Naive thymus-derived CD4-positive, alpha-beta T cell (primary cell): ENCODE results near the gene NUMB. TPM values are rescaled to one million over a fixed set of nuclear protein-coding genes. Genes with fewer than 3 reads are reported as not detected.

Experiments used
- ATAC-seq: fragments of 150-1000 bp; cut with Tn5 transposase; 2 replicates; pipeline ENCODE4 v1.10.0; 2021; ENCODE audit warnings: mild to moderate bottlenecking, moderate library complexity
- CTCF ChIA-PET: fragments of 350-600 bp; sonication (Branson Sonifier 250); formaldehyde crosslinking; loops from one replicate; lab custom pipeline; 2021; ENCODE audit warnings: antibody characterized with exemption; lab: Charles Lee
- POLR2A ChIA-PET: fragments of 350-600 bp; sonication (Branson Sonifier 250); formaldehyde crosslinking; loops from one replicate; lab custom pipeline; 2021; ENCODE audit warnings: antibody characterized with exemption, inconsistent platforms; lab: Charles Lee
- DNase-seq, 9 donors: peaks; one replicate each; pipeline versions ENCODE4 v3.0.0 to v3.0.0-alpha.2; 2020 to 2022; ENCODE audit warnings: mixed read lengths in 1 of 9
- H3K27ac ChIP-seq: one replicate; pipeline ENCODE4 v1.7.0; 2013; ENCODE audit warnings: mild to moderate bottlenecking, low read depth, low read length, moderate library complexity
- H3K27me3 ChIP-seq, 2 donors: one replicate each; pipeline ENCODE4 v1.7.0; 2013; ENCODE audit warnings: low read length in 2 of 2, mild to moderate bottlenecking in 2 of 2, moderate library complexity in 2 of 2; ENCODE audit not compliant: control insufficient read depth in 2 of 2, insufficient read depth in 2 of 2
- H3K36me3 ChIP-seq, 3 experiments: 1 replicate in 2 of 3; 2 replicates in 1 of 3; pipeline ENCODE4 v1.7.0; 2013; ENCODE audit warnings: low read length in 3 of 3, mild to moderate bottlenecking in 3 of 3, moderate library complexity in 1 of 3; ENCODE audit not compliant: insufficient read depth in 3 of 3, control insufficient read depth in 2 of 3
- H3K4me1 ChIP-seq, 2 donors: one replicate each; pipeline ENCODE4 v1.7.0; 2013; ENCODE audit warnings: low read length in 2 of 2, mild to moderate bottlenecking in 2 of 2, moderate library complexity in 1 of 2; ENCODE audit not compliant: control insufficient read depth in 2 of 2, insufficient read depth in 2 of 2
- H3K4me3 ChIP-seq: 2 replicates; pipeline ENCODE4 v1.7.0; 2013; ENCODE audit warnings: mild to moderate bottlenecking, low read length
- H3K9me3 ChIP-seq, 3 experiments: 1 replicate in 2 of 3; 2 replicates in 1 of 3; pipeline ENCODE4 v1.7.0; 2013; ENCODE audit warnings: low read length in 3 of 3; ENCODE audit not compliant: control insufficient read depth in 2 of 3
- H3K27ac Mint-ChIP-seq, 9 donors: one replicate each; pipeline ENCODE4 v1.8.0; 2020 to 2022; ENCODE audit warnings: mixed read lengths in 9 of 9, mild to moderate bottlenecking in 8 of 9, moderate library complexity in 5 of 9, inconsistent platforms in 2 of 9
- H3K27me3 Mint-ChIP-seq, 5 donors: one replicate each; pipeline ENCODE4 v1.8.0; 2021 to 2022; ENCODE audit warnings: mixed read lengths in 5 of 5, mild to moderate bottlenecking in 1 of 5
- H3K36me3 Mint-ChIP-seq, 5 donors: one replicate each; pipeline ENCODE4 v1.8.0; 2020 to 2022; ENCODE audit warnings: mixed read lengths in 5 of 5, mild to moderate bottlenecking in 3 of 5, inconsistent platforms in 1 of 5
- H3K4me1 Mint-ChIP-seq, 7 donors: one replicate each; pipeline ENCODE4 v1.8.0; 2020 to 2022; ENCODE audit warnings: mixed read lengths in 7 of 7, mild to moderate bottlenecking in 3 of 7, inconsistent platforms in 1 of 7
- H3K4me3 Mint-ChIP-seq, 10 donors: one replicate each; pipeline ENCODE4 v1.8.0; 2020 to 2022; ENCODE audit warnings: mild to moderate bottlenecking in 10 of 10, mixed read lengths in 10 of 10, moderate library complexity in 6 of 10, inconsistent platforms in 2 of 10
- H3K9me3 Mint-ChIP-seq, 11 donors: one replicate each; pipeline ENCODE4 v1.8.0; 2020 to 2022; ENCODE audit warnings: mixed read lengths in 11 of 11, mild to moderate bottlenecking in 4 of 11, inconsistent platforms in 1 of 11, moderate library complexity in 1 of 11
- intact Hi-C, 2 donors: fragments of 100-400 bp; cut with micrococcal nuclease; formaldehyde crosslinking; loops; one replicate each; pipeline ENCODE4 v1.15.1; 2023
- polyA plus RNA-seq, 2 donors: library from polyadenylated mRNA; unstranded; fragments of 300-500 nt; fragmentation: Illumina TruSeq; gene quantifications; one replicate each; pipeline ENCODE4 v1.2.3, GENCODE V29; 2021
- total RNA-seq, 6 experiments: library from RNA in 5 of 6; stranded (reverse) in 5 of 6; gene quantifications; 1 replicate in 5 of 6; 2 replicates in 1 of 6; pipeline ENCODE4 v1.2.3 and lab custom pipeline; 2021 to 2026

Gene NUMB
- total and polyA plus RNA-seq, 7 experiments from 2014 or later, result 32.7 to 90.6 (median 49.0) TPM

- H3K4me1 ChIP-seq, result peaks cover 0 to 13% of the 10 kb centered on the region in 2 donors
- Mint-ChIP-seq H3K27ac (no peak overlapping the region), H3K36me3 (peaks cover 0 to 5% (median 0%) of the 10 kb centered on the region in 5 donors), H3K9me3 (no peaks in the 10 kb centered on the region), H3K27me3 (no peaks in the 10 kb centered on the region), H3K4me3 (no peak overlapping the region), H3K4me1 (peaks cover 17 to 60% (median 41%) of the 10 kb centered on the region in 7 donors)
- ATAC-seq, result no peak
- POLR2A ChIA-PET, result interaction anchor here (0.5 to 1.1 kb wide), 3 partner anchors 28 to 403 kb away, joined by 3 to 7 read pairs (median 4); partner anchors contain the start of gene RIOX1
- H3K4me3 ChIP-seq, result no peak overlapping the region
- no peak overlapping the region for H3K27ac ChIP-seq
- no peaks in the 10 kb centered on the region for H3K9me3 ChIP-seq
- DNase-seq, result no peak
- CTCF ChIA-PET, result interaction anchor here (0.6 to 2.2 kb wide), 4 partner anchors 7 to 1766 kb away, joined by 3 to 24 read pairs (median 4); no protein-coding TSS in a partner anchor
- no peaks in the 10 kb centered on the region for H3K27me3 ChIP-seq
- intact Hi-C loops, result no loop called here
- peaks cover 0 to 6% (median 0%) of the 10 kb centered on the region in 3 experiments for H3K36me3 ChIP-seq
Measured at GRCh38 chr14:73462815-73463214, 4.5 kb upstream of the NUMB start.

GRCh38 chr14:73462048-73462715, 3.8 kb upstream of the NUMB start:
- H3K9me3 Mint-ChIP-seq, result no peaks in the 10 kb centered on the region
- ChIA-PET CTCF (interaction anchor here (0.7 to 2.2 kb wide), 3 partner anchors 8 to 1766 kb away, joined by 3 to 24 read pairs (median 5); no protein-coding TSS in a partner anchor), POLR2A (interaction anchor here (0.6 to 1.1 kb wide), 2 partner anchors 29 to 226 kb away, joined by 3 to 7 read pairs; partner anchors contain the start of gene RIOX1)
- no peak for ATAC-seq
- H3K27ac Mint-ChIP-seq, result peak overlapping the region in 1 of 9 donors; percentile 69
- H3K4me3 ChIP-seq, result no peak overlapping the region
- intact Hi-C loops, result no loop called here
- peaks cover 0 to 13% of the 10 kb centered on the region in 2 donors for H3K4me1 ChIP-seq
- no peaks in the 10 kb centered on the region for H3K27me3 ChIP-seq
- DNase-seq, result no peak
- peaks cover 0 to 5% (median 0%) of the 10 kb centered on the region in 5 donors for H3K36me3 Mint-ChIP-seq
- H3K4me3 Mint-ChIP-seq, result no peak overlapping the region
- H3K4me1 Mint-ChIP-seq, result peaks cover 22 to 59% (median 44%) of the 10 kb centered on the region in 7 donors
- H3K36me3 ChIP-seq, result peaks cover 0 to 8% (median 0%) of the 10 kb centered on the region in 3 experiments
- no peaks in the 10 kb centered on the region for H3K27me3 Mint-ChIP-seq
- no peak overlapping the region for H3K27ac ChIP-seq
- no peaks in the 10 kb centered on the region for H3K9me3 ChIP-seq

- POLR2A ChIA-PET, result no interaction called here
- no peaks in the 10 kb centered on the region for H3K9me3 ChIP-seq
- Mint-ChIP-seq H3K27ac (peak overlapping the region in 1 of 9 donors; percentile 69), H3K9me3 (no peaks in the 10 kb centered on the region), H3K27me3 (no peaks in the 10 kb centered on the region), H3K4me3 (no peak overlapping the region), H3K4me1 (peaks cover 28 to 59% (median 49%) of the 10 kb centered on the region in 7 donors), H3K36me3 (peaks cover 0 to 5% (median 0%) of the 10 kb centered on the region in 5 donors)
- intact Hi-C loops, result no loop called here
- H3K36me3 ChIP-seq, result peaks cover 0 to 8% (median 0%) of the 10 kb centered on the region in 3 experiments
- no peak for ATAC-seq
- no peak overlapping the region for H3K27ac ChIP-seq
- CTCF ChIA-PET, result interaction anchor here (0.7 to 2.2 kb wide), 3 partner anchors 9 to 289 kb away, joined by 3 to 24 read pairs (median 5); no protein-coding TSS in a partner anchor
- no peak overlapping the region for H3K4me3 ChIP-seq
- H3K4me1 ChIP-seq, result peaks cover 0 to 19% of the 10 kb centered on the region in 2 donors
- H3K27me3 ChIP-seq, result no peaks in the 10 kb centered on the region
- no peak for DNase-seq
Measured at GRCh38 chr14:73461478-73462047, 3.2 kb upstream of the NUMB start.

GRCh38 chr14:73460691-73461127, 2.4 kb upstream of the NUMB start:
- peak overlapping the region in 1 of 10 donors; percentile 41 for H3K4me3 Mint-ChIP-seq
- no peaks in the 10 kb centered on the region for H3K9me3 ChIP-seq
- ChIA-PET CTCF (interaction anchor here (0.6 to 0.8 kb wide), 3 partner anchors 12 to 503 kb away, joined by 3 read pairs; no protein-coding TSS in a partner anchor), POLR2A (no interaction called here)
- no peak overlapping the region for H3K4me3 ChIP-seq
- no peak for ATAC-seq
- no peak overlapping the region for H3K27ac ChIP-seq
- peaks cover 30 to 52% (median 46%) of the 10 kb centered on the region in 7 donors for H3K4me1 Mint-ChIP-seq
- intact Hi-C loops, result no loop called here
- peaks cover 0 to 13% of the 10 kb centered on the region in 2 donors for H3K4me1 ChIP-seq
- no peaks in the 10 kb centered on the region for H3K27me3 ChIP-seq
- H3K36me3 ChIP-seq, result peaks cover 0 to 8% (median 0%) of the 10 kb centered on the region in 3 experiments
- DNase-seq, result no peak
- no peaks in the 10 kb centered on the region for H3K9me3 Mint-ChIP-seq
- no peaks in the 10 kb centered on the region for H3K27me3 Mint-ChIP-seq
- peaks cover 0 to 5% (median 0%) of the 10 kb centered on the region in 5 donors for H3K36me3 Mint-ChIP-seq
- peak overlapping the region in 1 of 9 donors; percentile 19 for H3K27ac Mint-ChIP-seq

- Mint-ChIP-seq H3K27ac (no peak overlapping the region), H3K9me3 (no peaks in the 10 kb centered on the region), H3K4me3 (peak overlapping the region in 5 of 10 donors; percentile 38 to 100 (median 87)), H3K4me1 (peaks cover 31 to 53% (median 47%) of the 10 kb centered on the region in 7 donors), H3K36me3 (peaks cover 0 to 5% (median 0%) of the 10 kb centered on the region in 5 donors), H3K27me3 (no peaks in the 10 kb centered on the region)
- ChIA-PET CTCF (interaction anchor here (0.6 kb wide), 1 partner anchor 503 kb away, joined by 3 read pairs; no protein-coding TSS in a partner anchor), POLR2A (interaction anchor here (1.7 kb wide), 1 partner anchor 9 kb away, joined by 7 read pairs; no protein-coding TSS in a partner anchor)
- ATAC-seq, result no peak
- intact Hi-C loops, result loop anchor here in 1 of 2 donors (2.0 kb wide), 1 partner anchor 323 kb away; the partner anchor contains the start of gene PSEN1
- Histone ChIP-seq H3K36me3 (peaks cover 0 to 8% (median 0%) of the 10 kb centered on the region in 3 experiments), H3K9me3 (no peaks in the 10 kb centered on the region), H3K4me1 (peaks cover 0 to 12% of the 10 kb centered on the region in 2 donors), H3K27ac (no peak overlapping the region), H3K4me3 (no peak overlapping the region), H3K27me3 (no peaks in the 10 kb centered on the region)
- DNase-seq, result no peak
Measured at GRCh38 chr14:73459959-73460358, 1.6 kb upstream of the NUMB start.

- Histone ChIP-seq H3K27me3 (no peaks in the 10 kb centered on the region), H3K9me3 (no peaks in the 10 kb centered on the region), H3K36me3 (peaks cover 0 to 8% (median 0%) of the 10 kb centered on the region in 3 experiments), H3K27ac (peak overlapping the region; percentile 82), H3K4me1 (peaks cover 0 to 9% of the 10 kb centered on the region in 2 donors), H3K4me3 (peak overlapping the region; percentile 71)
- DNase-seq, result no peak
- CTCF ChIA-PET, result interaction anchor here (1.5 kb wide), 1 partner anchor 14 kb away, joined by 7 read pairs; no protein-coding TSS in a partner anchor
- ATAC-seq, result no peak
- intact Hi-C loops, result loop anchor here (1.0 to 2.0 kb wide), 11 partner anchors 32 to 626 kb away; partner anchors contain the start of genes DCAF4 (in 2 of the 2), PSEN1 (in 2 of the 2), RBM25 (in 2 of the 2) and RIOX1 (in 2 of the 2)
- no peaks in the 10 kb centered on the region for H3K27me3 Mint-ChIP-seq
- peak overlapping the region; percentile 28 to 98 (median 86) for H3K27ac Mint-ChIP-seq
- H3K9me3 Mint-ChIP-seq, result no peaks in the 10 kb centered on the region
- peaks cover 0 to 5% (median 0%) of the 10 kb centered on the region in 5 donors for H3K36me3 Mint-ChIP-seq
- POLR2A ChIA-PET, result interaction anchor here (1.2 to 1.9 kb wide), 5 partner anchors 33 to 399 kb away, joined by 3 to 19 read pairs (median 5); partner anchors contain the start of genes ACOT2, PSEN1, RBM25 and RIOX1
- peak overlapping the region; percentile 87 to 100 (median 98) for H3K4me3 Mint-ChIP-seq
- peaks cover 35 to 50% (median 42%) of the 10 kb centered on the region in 7 donors for H3K4me1 Mint-ChIP-seq
Measured at GRCh38 chr14:73457924-73458182, 493 bp downstream of the NUMB start.
